Measurements from ENCODE around the gene FBLN2. TPM values are rescaled to one million over a fixed set of nuclear protein-coding genes. Genes with fewer than 3 reads are reported as not detected.

Gene FBLN2
- total RNA-seq, 2 experiments from 2014 or later: not detected

- CTCF ChIA-PET: interaction anchor here (0.8 to 1.0 kb wide), 2 partner anchors 11 to 34 kb away, joined by 3 read pairs; no protein-coding TSS in a partner anchor
- POLR2A ChIA-PET: no interaction called here
- no peaks in the 10 kb centered on the region for H3K4me1 Mint-ChIP-seq
- no peak overlapping the region for H3K4me3 Mint-ChIP-seq
- no peaks in the 10 kb centered on the region for H3K9me3 Mint-ChIP-seq
- DNase-seq: no peak
- H3K36me3 Mint-ChIP-seq (ENCODE audit: low read depth): no peaks in the 10 kb centered on the region
- H3K27me3 Mint-ChIP-seq: no peaks in the 10 kb centered on the region
- H3K27ac Mint-ChIP-seq: no peak overlapping the region
Observed at GRCh38 chr3:13570391-13571194, 21.7 kb downstream of the FBLN2 start.

GRCh38 chr3:13571264-13571663, 22.3 kb downstream of the FBLN2 start:
- Mint-ChIP-seq H3K27me3 (no peaks in the 10 kb centered on the region), H3K36me3 (ENCODE audit: low read depth) (no peaks in the 10 kb centered on the region), H3K4me1 (no peaks in the 10 kb centered on the region), H3K9me3 (no peaks in the 10 kb centered on the region), H3K4me3 (no peak overlapping the region), H3K27ac (no peak overlapping the region)
- POLR2A ChIA-PET: no interaction called here
- CTCF ChIA-PET: interaction anchor here (0.8 to 1.0 kb wide), 2 partner anchors 12 to 35 kb away, joined by 3 read pairs; no protein-coding TSS in a partner anchor
- DNase-seq: no peak

- ChIA-PET CTCF (interaction anchor here (1.0 to 1.6 kb wide), 2 partner anchors 13 to 36 kb away, joined by 3 read pairs; no protein-coding TSS in a partner anchor), POLR2A (no interaction called here)
- Mint-ChIP-seq H3K36me3 (ENCODE audit: low read depth) (no peaks in the 10 kb centered on the region), H3K27ac (no peak overlapping the region), H3K4me3 (no peak overlapping the region), H3K4me1 (no peaks in the 10 kb centered on the region), H3K27me3 (no peaks in the 10 kb centered on the region), H3K9me3 (no peaks in the 10 kb centered on the region)
- DNase-seq: no peak
Observed at GRCh38 chr3:13571831-13572750, 23.2 kb downstream of the FBLN2 start.

- Mint-ChIP-seq H3K4me3 (no peak overlapping the region), H3K27me3 (no peaks in the 10 kb centered on the region), H3K4me1 (no peaks in the 10 kb centered on the region), H3K27ac (no peak overlapping the region), H3K36me3 (ENCODE audit: low read depth) (no peaks in the 10 kb centered on the region), H3K9me3 (no peaks in the 10 kb centered on the region)
- POLR2A ChIA-PET: no interaction called here
- CTCF ChIA-PET: interaction anchor here (1.2 to 1.6 kb wide), 2 partner anchors 14 to 75 kb away, joined by 3 to 4 read pairs; no protein-coding TSS in a partner anchor
- no peak for DNase-seq
Observed at GRCh38 chr3:13572926-13573623, 24.1 kb downstream of the FBLN2 start.

- ChIA-PET CTCF (interaction anchor here (1.6 kb wide), 1 partner anchor 15 kb away, joined by 3 read pairs; no protein-coding TSS in a partner anchor), POLR2A (no interaction called here)
- no peak overlapping the region for H3K4me3 Mint-ChIP-seq
- no peaks in the 10 kb centered on the region for H3K9me3 Mint-ChIP-seq
- DNase-seq: no peak
- no peaks in the 10 kb centered on the region for H3K4me1 Mint-ChIP-seq
- H3K27ac Mint-ChIP-seq: no peak overlapping the region
- H3K27me3 Mint-ChIP-seq: no peaks in the 10 kb centered on the region
- no peaks in the 10 kb centered on the region for H3K36me3 Mint-ChIP-seq (ENCODE audit: low read depth)
Observed at GRCh38 chr3:13574083-13574797, 25.3 kb downstream of the FBLN2 start.

- POLR2A ChIA-PET: no interaction called here
- no peaks in the 10 kb centered on the region for H3K36me3 Mint-ChIP-seq (ENCODE audit: low read depth)
Observed at GRCh38 chr3:13574798-13575451, 26.0 kb downstream of the FBLN2 start.

GRCh38 chr3:13575459-13576061, 26.6 kb downstream of the FBLN2 start:
- no peak overlapping the region for H3K4me3 Mint-ChIP-seq
- H3K27me3 Mint-ChIP-seq: no peaks in the 10 kb centered on the region
- no peaks in the 10 kb centered on the region for H3K4me1 Mint-ChIP-seq
- DNase-seq: no peak
- ChIA-PET CTCF (interaction anchor here (0.9 to 1.2 kb wide), 4 partner anchors 9 to 37 kb away, joined by 3 read pairs; no protein-coding TSS in a partner anchor), POLR2A (no interaction called here)
- no peak overlapping the region for H3K27ac Mint-ChIP-seq
- H3K36me3 Mint-ChIP-seq (ENCODE audit: low read depth): no peaks in the 10 kb centered on the region
- H3K9me3 Mint-ChIP-seq: no peaks in the 10 kb centered on the region

More at GRCh38 chr3:13574798-13575451, 26.0 kb downstream of the FBLN2 start:
- H3K4me1 Mint-ChIP-seq: no peaks in the 10 kb centered on the region
- no peak overlapping the region for H3K27ac Mint-ChIP-seq
- CTCF ChIA-PET: interaction anchor here (0.6 to 1.2 kb wide), 3 partner anchors 8 to 36 kb away, joined by 3 to 4 read pairs (median 3); no protein-coding TSS in a partner anchor
- DNase-seq: no peak
- H3K9me3 Mint-ChIP-seq: no peaks in the 10 kb centered on the region
- no peaks in the 10 kb centered on the region for H3K27me3 Mint-ChIP-seq
- no peak overlapping the region for H3K4me3 Mint-ChIP-seq

- CTCF ChIA-PET: interaction anchor here (0.6 kb wide), 1 partner anchor 61 kb away, joined by 6 read pairs; no protein-coding TSS in a partner anchor
- POLR2A ChIA-PET: no interaction called here
Observed at GRCh38 chr3:13577181-13578121, 28.5 kb downstream of the FBLN2 start.

GRCh38 chr3:13578251-13578650, 29.3 kb downstream of the FBLN2 start:
- Mint-ChIP-seq H3K36me3 (ENCODE audit: low read depth) (no peaks in the 10 kb centered on the region), H3K4me3 (no peak overlapping the region), H3K27me3 (no peaks in the 10 kb centered on the region), H3K9me3 (no peaks in the 10 kb centered on the region), H3K4me1 (peaks cover 2% of the 10 kb centered on the region), H3K27ac (no peak overlapping the region)
- no peak for DNase-seq
- ChIA-PET CTCF (no interaction called here), POLR2A (no interaction called here)

More at GRCh38 chr3:13577181-13578121, 28.5 kb downstream of the FBLN2 start:
- no peaks in the 10 kb centered on the region for H3K9me3 Mint-ChIP-seq
- no peak for DNase-seq
- no peak overlapping the region for H3K27ac Mint-ChIP-seq
- no peaks in the 10 kb centered on the region for H3K27me3 Mint-ChIP-seq
- no peak overlapping the region for H3K4me3 Mint-ChIP-seq
- H3K4me1 Mint-ChIP-seq: no peaks in the 10 kb centered on the region
- no peaks in the 10 kb centered on the region for H3K36me3 Mint-ChIP-seq (ENCODE audit: low read depth)

GRCh38 chr3:13579063-13579462, 30.1 kb downstream of the FBLN2 start:
- H3K9me3 Mint-ChIP-seq: no peaks in the 10 kb centered on the region
- H3K4me3 Mint-ChIP-seq: no peak overlapping the region
- ChIA-PET POLR2A (no interaction called here), CTCF (no interaction called here)
- H3K27me3 Mint-ChIP-seq: no peaks in the 10 kb centered on the region
- H3K36me3 Mint-ChIP-seq (ENCODE audit: low read depth): no peaks in the 10 kb centered on the region
- no peak for DNase-seq
- peaks cover 2% of the 10 kb centered on the region for H3K4me1 Mint-ChIP-seq
- no peak overlapping the region for H3K27ac Mint-ChIP-seq

All from activated CD4-positive, alpha-beta T cell treated with anti-CD3 and anti-CD28 coated beads, Interleukin-2, amount 10 ng/mL, durations not matched to agents 7 days and 5 days (primary cell).